ENCODE results near the gene REM2.
"Not testable (repeated sequence)": the region's sequence is repeated elsewhere in the genome, so short reads cannot be mapped to it uniquely, and the experiment has no call there.

Gene REM2

GRCh38 chr14:22848351-22849164 is 34.5 kb upstream of the REM2 start:
- DNase-seq (ENCODE audit: extremely low read depth in 1 of 2, low read depth in 1 of 2) = no peak

- DNase-seq (ENCODE audit: extremely low read depth in 1 of 2, low read depth in 1 of 2) = no peak
Measured at GRCh38 chr14:22849212-22849819, 33.7 kb upstream of the REM2 start.

DNA sequence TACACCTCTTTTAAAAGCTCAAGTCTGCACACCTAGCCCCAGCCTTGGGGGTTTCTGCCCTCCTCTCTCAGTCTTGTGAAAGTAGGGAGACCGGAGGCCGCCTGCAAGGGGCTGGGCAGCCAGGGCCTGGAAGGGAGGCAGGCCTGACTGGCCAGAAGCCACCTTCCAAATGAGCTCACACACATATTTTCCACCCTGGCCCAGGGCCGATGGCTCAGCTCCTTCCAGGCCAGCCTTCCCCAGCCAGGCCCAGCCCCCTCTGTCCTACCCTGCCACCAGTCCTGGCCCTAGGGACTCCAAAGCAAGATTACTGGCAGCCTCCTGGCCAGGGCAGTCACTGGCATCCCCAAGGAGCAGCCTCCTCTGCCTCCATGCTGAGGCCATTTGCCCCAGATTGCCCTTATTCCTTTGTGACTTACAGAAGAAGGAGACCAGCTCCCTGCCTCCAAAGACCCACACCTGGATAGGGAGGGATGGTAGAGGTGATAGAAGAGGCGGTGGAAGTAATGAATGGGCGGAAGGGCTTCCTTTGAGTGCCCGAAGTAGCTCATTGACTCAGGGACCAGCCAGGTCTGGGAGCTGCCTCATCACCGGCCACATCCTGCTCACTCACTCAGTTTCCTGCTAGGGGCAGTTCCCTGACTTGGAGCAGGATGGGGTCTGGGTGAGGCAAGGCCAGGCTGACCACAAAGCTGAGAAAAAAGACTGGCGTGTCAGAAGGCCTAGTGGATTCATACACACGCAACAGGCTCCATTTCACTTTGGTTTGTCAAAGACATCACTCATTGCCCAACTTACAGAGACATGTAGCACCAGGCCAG is 31.9 kb upstream of the REM2 start:
- no peak for DNase-seq (ENCODE audit: extremely low read depth in 1 of 2, low read depth in 1 of 2)

DNA sequence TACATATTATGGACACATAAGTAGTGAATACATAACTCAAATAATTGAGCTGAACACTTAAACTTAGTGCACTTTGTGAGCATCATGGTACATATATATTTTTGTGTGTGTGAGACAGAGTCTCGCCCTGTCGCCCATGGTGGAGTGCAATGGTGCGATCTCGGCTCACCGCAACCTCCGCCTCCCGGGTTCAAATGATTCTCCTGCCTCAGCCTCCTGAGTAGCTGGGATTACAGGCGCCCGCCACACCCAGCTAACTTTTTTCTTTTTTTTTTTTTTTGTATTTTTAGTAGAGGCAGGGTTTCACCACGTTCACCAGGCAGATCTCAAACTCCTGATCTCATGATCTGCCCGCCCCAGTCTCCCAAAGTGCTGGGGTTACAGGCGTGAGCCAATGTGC is 30.8 kb upstream of the REM2 start:
- DNase-seq (ENCODE audit: extremely low read depth in 1 of 2, low read depth in 1 of 2) = not testable (repeated sequence)

DNA sequence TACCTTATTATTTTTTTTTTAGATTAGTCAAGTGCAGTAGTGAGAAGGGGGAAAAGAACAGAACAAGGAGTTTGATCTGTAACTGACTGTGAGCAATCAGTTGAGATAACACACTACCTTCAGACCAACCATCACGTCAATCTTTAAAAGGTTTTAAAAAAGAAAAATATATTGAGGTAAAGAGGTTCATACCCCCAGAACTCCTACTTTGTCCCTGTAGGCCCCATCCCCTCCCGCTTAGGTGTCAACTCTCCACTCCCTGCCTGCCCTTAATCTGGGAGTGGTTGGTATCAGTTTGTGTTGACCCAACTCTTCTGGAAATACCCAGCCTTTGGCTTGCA is 30.5 kb upstream of the REM2 start:
- DNase-seq (ENCODE audit: extremely low read depth in 1 of 2, low read depth in 1 of 2) = no peak

GRCh38 chr14:22852940-22853767 is 29.9 kb upstream of the REM2 start:
- DNase-seq (ENCODE audit: extremely low read depth in 1 of 2, low read depth in 1 of 2) = peak; percentile 81 to 86

DNA sequence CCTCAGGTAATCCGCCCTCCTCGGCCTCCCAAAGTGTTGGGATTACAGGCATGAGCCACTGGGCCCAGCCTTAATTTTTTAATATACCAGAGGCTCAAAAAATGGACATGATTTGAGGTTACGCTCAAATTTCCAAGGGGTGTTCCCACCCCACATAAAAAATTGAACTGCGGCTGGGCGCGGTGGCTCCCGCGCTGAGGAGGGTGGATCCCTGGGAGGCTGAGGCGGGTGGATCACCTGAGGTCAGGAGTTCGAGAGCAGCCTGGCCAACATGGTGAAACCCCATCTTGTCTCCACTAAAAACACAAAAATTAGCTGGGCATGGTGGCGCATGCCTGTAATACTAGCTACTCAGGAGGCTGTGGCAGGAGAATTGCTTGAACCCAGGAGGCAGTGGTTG is 28.7 kb upstream of the REM2 start:
- not testable (repeated sequence) for DNase-seq (ENCODE audit: extremely low read depth in 1 of 2, low read depth in 1 of 2)

DNA sequence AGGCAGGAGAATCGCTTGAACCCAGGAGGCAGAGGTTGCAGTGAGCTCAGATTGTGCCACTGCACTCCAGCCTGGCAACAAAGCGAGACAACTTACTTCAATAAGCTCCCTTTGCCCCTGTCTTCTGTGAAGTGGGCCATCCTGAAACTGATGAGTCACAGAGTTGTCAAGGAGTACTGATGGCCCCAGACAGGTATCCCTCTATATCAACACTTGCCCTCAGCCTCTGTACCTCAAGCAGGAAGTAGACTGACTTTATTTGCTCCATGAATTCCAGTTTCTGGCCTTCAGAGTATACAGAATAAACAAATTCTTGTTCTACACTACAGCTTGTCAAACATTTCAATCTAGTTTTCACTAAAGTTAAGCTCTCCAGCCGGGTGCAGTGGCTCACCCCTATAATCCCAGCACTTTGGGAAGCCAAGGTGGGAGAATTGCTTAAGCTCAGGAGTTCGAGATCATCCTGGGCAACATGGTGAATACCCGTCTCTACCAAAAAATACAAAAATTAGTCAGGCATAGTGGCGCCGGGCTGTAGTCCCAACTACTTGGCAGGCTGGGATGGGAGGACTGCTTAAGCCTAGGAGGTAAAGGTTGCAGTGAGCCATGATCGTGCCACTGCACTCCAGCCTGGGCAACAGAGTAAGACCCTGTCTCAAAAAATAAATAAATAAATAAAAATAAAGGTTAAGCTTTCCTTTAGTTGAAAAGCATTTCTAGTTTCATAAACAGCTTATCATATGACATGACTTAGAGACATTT is 27.9 kb upstream of the REM2 start:
- no peak for DNase-seq (ENCODE audit: extremely low read depth in 1 of 2, low read depth in 1 of 2)

DNA sequence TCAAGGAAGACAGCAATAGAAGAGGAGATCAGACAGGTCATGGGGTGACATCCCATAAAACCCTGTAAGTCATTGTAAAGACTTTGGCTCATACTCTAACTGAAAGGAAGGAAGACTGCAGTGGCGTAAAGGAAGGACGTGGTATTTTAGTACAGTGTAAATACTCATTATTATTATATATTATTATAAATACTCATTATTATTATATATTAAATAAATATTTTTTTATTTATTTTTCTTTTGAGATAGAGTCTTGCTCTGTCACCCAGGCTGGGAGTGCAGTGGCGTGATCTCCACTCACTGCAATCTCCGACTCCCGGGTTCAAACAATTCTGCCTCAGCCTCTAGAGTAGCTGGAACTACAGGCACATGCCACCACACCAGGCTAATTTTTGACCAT is 26.6 kb upstream of the REM2 start:
- DNase-seq (ENCODE audit: extremely low read depth in 1 of 2, low read depth in 1 of 2) = no peak

DNA sequence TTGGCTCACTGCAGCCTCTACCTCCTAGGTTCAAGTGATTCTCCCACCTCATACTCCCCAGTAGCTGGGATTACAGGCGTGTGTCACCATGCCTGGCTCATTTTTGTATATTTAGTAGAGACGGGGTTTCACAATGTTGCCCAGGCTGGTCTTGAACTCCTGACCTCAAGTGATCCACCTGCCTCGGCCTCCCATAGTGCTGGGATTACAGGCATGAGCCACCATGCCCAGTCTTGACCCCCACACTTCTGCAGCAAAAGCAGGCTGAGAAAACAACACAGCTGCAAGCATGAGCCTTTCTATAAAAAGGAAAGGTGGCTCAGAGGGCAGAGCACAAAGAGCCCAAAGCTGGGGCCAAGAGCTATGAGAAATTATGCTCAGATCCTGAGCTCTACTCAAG is 22.6 kb upstream of the REM2 start:
- not testable (repeated sequence) for DNase-seq (ENCODE audit: extremely low read depth in 1 of 2, low read depth in 1 of 2)

GRCh38 chr14:22861651-22862050 is 21.4 kb upstream of the REM2 start:
- DNase-seq (ENCODE audit: extremely low read depth in 1 of 2, low read depth in 1 of 2) = no peak

DNA sequence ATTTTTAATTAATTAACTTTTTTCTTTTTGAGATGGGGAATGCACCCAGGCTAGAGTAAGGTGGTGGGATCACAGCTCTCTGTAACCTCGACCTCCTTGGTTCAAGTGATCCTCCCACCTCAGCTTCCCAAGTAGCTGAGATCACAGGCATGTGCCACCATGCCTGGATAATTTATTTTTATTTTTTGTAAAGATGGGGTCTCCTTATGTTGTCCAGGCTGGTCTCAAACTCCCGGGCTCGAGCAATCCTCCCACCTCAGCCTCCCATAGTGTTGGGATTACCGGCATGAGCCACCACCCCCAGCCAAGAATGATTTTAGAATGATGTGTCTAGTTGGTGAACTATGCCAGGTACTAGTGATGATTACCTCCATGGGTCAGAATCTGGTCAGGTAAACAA is 18.0 kb upstream of the REM2 start:
- DNase-seq (ENCODE audit: extremely low read depth in 1 of 2, low read depth in 1 of 2) = no peak

GRCh38 chr14:22865424-22866405 is 17.3 kb upstream of the REM2 start:
- no peak for DNase-seq (ENCODE audit: extremely low read depth in 1 of 2, low read depth in 1 of 2)

DNA sequence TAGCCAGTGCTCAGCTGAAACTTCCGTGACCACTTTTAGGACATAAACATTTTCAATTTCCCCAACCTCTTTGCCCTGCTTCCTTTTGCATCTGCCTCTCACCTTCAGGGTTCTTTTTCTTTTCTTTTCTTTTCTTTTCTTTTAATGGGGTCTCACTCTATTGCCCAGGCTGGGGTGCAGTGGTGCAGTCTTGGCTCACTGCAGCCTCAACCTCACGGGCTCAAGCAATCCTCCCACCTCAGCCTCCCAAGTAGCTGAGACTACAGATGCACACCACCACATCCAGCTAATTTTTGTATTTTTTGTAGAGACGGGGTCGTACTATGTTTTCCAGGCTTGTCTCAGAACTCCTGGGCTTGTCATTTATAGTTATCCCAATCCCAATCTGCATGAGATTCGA is 16.1 kb upstream of the REM2 start:
- DNase-seq (ENCODE audit: extremely low read depth in 1 of 2, low read depth in 1 of 2) = no peak

GRCh38 chr14:22870811-22871223 is 12.2 kb upstream of the REM2 start:
- no peak for DNase-seq (ENCODE audit: extremely low read depth in 1 of 2, low read depth in 1 of 2)

DNA sequence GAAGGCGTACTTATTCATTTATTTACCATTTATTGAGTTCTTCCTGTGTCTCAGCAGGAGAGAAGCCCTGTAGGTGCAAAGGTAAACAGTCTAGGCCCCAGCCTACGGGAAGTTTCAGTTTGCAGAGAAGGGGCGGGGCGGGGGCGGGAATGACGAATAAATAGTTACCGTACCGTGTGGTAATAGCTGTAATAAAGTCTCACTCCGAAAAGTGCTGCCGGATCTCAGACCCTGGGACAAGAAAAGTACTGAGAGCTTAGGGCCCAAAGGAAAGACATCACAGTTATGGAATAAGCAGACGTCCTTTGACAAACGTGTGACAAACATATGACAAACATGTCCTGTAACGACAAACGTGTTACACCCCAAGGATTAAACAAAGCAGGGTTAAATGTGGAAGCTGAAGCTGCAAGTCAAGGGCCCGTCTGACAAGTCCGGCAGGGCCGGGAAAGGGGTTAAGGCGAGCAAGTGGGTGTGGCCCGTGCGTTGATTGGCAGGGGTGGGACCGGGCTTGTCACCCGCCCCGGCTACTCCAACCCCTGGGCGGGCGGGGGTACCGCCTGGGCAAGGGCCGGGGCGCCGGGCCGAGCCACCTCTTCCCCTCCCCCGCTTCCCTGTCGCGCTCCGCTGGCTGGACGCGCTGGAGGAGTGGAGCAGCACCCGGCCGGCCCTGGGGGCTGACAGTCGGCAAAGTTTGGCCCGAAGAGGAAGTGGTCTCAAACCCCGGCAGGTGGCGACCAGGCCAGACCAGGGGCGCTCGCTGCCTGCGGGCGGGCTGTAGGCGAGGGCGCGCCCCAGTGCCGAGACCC is 11.6 kb upstream of the REM2 start, which contains the start of gene LRP10:
Gene LRP10 (plus strand): TSS at position 517 of the 809 bp plus-strand sequence. CDS start 564 bp downstream, outside the sequence.
- peak in 1 of 2 donors; percentile 66 for DNase-seq (ENCODE audit: extremely low read depth in 1 of 2, low read depth in 1 of 2)

DNA sequence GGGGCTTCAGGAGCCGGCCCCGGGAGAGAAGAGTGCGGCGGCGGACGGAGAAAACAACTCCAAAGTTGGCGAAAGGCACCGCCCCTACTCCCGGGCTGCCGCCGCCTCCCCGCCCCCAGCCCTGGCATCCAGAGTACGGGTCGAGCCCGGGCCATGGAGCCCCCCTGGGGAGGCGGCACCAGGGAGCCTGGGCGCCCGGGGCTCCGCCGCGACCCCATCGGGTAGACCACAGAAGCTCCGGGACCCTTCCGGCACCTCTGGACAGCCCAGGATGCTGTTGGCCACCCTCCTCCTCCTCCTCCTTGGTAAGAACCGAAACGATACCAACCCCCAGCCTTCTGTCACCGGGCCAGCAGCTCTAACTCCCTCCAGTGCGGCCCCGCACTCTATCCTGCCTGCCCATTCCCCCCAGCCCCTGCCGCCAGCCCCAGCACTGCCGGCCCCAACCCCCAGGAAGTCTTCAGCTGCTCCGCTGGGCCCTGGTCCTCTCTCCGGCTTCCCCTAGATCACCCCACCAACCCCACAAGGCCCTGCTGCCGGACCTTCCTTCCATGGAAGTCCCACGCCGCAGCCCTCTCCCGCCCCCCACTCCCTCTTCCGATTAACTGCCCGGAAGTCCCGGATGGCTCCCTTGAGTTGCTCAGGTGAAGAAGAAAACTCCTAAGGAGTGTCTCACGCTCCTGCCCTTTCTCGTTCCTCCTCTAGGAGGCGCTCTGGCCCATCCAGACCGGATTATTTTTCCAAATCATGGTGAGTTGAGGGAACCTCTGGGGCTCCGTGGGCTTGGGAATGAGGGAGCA is 10.8 kb upstream of the REM2 start:
- peak in 1 of 2 donors; percentile 53 for DNase-seq (ENCODE audit: extremely low read depth in 1 of 2, low read depth in 1 of 2)
